ENCODE results near the gene GKN2. TPM values are rescaled to one million over a fixed set of nuclear protein-coding genes. Genes with fewer than 3 reads are reported as not detected.

Gene GKN2
- total and polyA plus RNA-seq, 4 donors: 9.1 TPM; not detected in 3

DNA sequence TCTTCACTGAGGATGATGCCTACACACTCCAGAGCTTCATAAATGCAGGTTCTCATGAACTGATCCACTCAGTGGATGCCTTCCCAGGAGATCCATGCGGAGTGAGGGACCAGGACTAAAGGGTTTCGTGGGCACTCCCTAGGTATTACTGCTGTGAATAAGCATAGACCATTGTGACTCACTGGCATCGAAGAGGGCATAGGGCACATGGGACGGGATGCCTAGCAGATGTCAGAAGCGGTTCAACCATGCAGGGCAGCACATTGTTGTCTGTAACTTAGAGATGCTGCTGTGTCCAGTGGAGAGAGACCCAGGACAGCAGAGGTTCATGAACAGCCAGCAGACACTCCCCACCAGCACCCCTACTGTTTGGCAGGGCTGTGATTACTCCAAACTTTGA, 17.2 kb downstream of the GKN2 start (continued):
- no peak for TF ChIP-seq FOXA2 (IDR thresholded peaks at IDR 0.05)
- TF ChIP-seq YY1 (IDR thresholded peaks at IDR 0.05): no peak
- TF ChIP-seq RXRA (IDR thresholded peaks at IDR 0.05): no peak
- no peak for TF ChIP-seq JUND (IDR thresholded peaks at IDR 0.05)

DNA sequence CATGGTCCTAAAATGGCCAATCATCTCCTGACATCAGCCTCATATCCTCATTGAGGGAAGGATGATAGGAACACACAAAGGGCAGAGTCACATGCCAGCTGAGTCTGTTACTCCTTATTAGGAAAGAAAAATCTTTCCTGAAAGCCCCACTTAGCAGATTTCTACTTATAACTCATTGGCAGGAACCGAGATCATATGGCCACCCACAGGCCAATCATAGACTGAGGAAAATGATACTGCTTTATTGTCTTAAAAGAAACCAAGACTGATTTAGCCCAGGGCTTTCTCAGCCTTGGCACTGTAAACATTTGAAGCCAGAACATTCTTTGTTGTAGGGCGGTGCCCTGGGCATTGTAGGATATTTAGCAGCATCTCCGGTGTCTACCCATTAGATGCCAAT, 18.7 kb downstream of the GKN2 start:
- Histone ChIP-seq H3K27ac (ENCODE audit: low read depth in 1 of 2, low read length in 2 of 2) (no peak overlapping the region), H3K9ac (ENCODE audit: low read depth in 1 of 2, low read length in 2 of 2) (no peak overlapping the region), H3K4me1 (ENCODE audit: control insufficient read depth in 4 of 4, insufficient read depth in 4 of 4, low read length in 3 of 4) (no peaks in the 10 kb centered on the region), H3K4me3 (ENCODE audit: low read depth in 1 of 3, low read length in 3 of 3) (no peak overlapping the region), H3K27me3 (ENCODE audit: control insufficient read depth in 4 of 4, insufficient read depth in 4 of 4, low read length in 3 of 4) (no peaks in the 10 kb centered on the region), H3K9me3 (ENCODE audit: control insufficient read depth in 4 of 4, low read length in 3 of 4) (no peaks in the 10 kb centered on the region), H3K36me3 (ENCODE audit: control insufficient read depth in 4 of 4, insufficient read depth in 3 of 4, low read depth in 1 of 4, low read length in 3 of 4) (peaks cover 0 to 1% (median 0%) of the 10 kb centered on the region in 4 donors)
- TF ChIP-seq SP1 (IDR thresholded peaks at IDR 0.05) (no peak), YY1 (IDR thresholded peaks at IDR 0.05) (no peak), HNF4G (IDR thresholded peaks at IDR 0.05) (no peak)
- TF ChIP-seq, protein P1, sequence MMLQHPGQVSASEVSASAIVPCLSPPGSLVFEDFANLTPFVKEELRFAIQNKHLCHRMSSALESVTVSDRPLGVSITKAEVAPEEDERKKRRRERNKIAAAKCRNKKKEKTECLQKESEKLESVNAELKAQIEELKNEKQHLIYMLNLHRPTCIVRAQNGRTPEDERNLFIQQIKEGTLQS (IDR thresholded peaks at IDR 0.05): no peak
- no peak for DNase-seq (ENCODE audit: low spot score)
- WGBS: 92% methylated on average over 3 of the region's 3 CpGs

DNA sequence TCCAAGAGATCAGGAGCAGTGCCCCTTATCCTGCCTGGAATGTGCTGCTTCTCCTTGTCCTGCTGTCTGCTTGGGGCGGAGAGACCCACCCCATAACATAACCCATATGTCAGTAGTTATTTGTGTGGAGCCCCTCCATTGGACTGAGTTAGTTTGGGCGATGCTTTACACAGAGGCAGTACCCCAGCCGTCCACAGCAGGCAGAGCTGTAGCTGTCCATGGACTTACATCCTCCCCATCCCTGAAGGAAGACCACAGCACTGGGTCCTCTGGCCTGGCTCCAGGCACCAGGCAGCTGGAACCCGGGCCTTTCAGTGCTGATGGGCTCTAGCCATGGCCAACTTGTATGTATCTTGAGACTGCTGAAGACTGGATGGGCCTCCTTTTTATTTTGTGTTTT, 20.3 kb downstream of the GKN2 start:
- no peaks in the 10 kb centered on the region for H3K4me1 ChIP-seq (ENCODE audit: control insufficient read depth in 4 of 4, insufficient read depth in 4 of 4, low read length in 3 of 4)
- no peaks in the 10 kb centered on the region for H3K9me3 ChIP-seq (ENCODE audit: control insufficient read depth in 4 of 4, low read length in 3 of 4)
- DNase-seq (ENCODE audit: low spot score): no peak
- peaks cover 0 to 3% (median 0%) of the 10 kb centered on the region in 4 donors for H3K27me3 ChIP-seq (ENCODE audit: control insufficient read depth in 4 of 4, insufficient read depth in 4 of 4, low read length in 3 of 4)
- no peak for TF ChIP-seq GABPA (IDR thresholded peaks at IDR 0.05 in 1 of 2, conservative IDR thresholded peaks at IDR 0.05 in 1 of 2)
- TF ChIP-seq, protein P2, sequence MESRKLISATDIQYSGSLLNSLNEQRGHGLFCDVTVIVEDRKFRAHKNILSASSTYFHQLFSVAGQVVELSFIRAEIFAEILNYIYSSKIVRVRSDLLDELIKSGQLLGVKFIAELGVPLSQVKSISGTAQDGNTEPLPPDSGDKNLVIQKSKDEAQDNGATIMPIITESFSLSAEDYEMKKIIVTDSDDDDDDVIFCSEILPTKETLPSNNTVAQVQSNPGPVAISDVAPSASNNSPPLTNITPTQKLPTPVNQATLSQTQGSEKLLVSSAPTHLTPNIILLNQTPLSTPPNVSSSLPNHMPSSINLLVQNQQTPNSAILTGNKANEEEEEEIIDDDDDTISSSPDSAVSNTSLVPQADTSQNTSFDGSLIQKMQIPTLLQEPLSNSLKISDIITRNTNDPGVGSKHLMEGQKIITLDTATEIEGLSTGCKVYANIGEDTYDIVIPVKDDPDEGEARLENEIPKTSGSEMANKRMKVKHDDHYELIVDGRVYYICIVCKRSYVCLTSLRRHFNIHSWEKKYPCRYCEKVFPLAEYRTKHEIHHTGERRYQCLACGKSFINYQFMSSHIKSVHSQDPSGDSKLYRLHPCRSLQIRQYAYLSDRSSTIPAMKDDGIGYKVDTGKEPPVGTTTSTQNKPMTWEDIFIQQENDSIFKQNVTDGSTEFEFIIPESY (IDR thresholded peaks at IDR 0.05): no peak
- TF ChIP-seq, protein P1 (IDR thresholded peaks at IDR 0.05): no peak
- no peak for TF ChIP-seq HNF4G (IDR thresholded peaks at IDR 0.05)
- TF ChIP-seq, protein P3, sequence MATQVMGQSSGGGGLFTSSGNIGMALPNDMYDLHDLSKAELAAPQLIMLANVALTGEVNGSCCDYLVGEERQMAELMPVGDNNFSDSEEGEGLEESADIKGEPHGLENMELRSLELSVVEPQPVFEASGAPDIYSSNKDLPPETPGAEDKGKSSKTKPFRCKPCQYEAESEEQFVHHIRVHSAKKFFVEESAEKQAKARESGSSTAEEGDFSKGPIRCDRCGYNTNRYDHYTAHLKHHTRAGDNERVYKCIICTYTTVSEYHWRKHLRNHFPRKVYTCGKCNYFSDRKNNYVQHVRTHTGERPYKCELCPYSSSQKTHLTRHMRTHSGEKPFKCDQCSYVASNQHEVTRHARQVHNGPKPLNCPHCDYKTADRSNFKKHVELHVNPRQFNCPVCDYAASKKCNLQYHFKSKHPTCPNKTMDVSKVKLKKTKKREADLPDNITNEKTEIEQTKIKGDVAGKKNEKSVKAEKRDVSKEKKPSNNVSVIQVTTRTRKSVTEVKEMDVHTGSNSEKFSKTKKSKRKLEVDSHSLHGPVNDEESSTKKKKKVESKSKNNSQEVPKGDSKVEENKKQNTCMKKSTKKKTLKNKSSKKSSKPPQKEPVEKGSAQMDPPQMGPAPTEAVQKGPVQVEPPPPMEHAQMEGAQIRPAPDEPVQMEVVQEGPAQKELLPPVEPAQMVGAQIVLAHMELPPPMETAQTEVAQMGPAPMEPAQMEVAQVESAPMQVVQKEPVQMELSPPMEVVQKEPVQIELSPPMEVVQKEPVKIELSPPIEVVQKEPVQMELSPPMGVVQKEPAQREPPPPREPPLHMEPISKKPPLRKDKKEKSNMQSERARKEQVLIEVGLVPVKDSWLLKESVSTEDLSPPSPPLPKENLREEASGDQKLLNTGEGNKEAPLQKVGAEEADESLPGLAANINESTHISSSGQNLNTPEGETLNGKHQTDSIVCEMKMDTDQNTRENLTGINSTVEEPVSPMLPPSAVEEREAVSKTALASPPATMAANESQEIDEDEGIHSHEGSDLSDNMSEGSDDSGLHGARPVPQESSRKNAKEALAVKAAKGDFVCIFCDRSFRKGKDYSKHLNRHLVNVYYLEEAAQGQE (IDR thresholded peaks at IDR 0.05): no peak
- peaks cover 0 to 1% (median 0%) of the 10 kb centered on the region in 4 donors for H3K36me3 ChIP-seq (ENCODE audit: control insufficient read depth in 4 of 4, insufficient read depth in 3 of 4, low read depth in 1 of 4, low read length in 3 of 4)
- no peak overlapping the region for H3K27ac ChIP-seq (ENCODE audit: low read depth in 1 of 2, low read length in 2 of 2)
- WGBS: 84% methylated on average over 4 of the region's 4 CpGs
- H3K4me3 ChIP-seq (ENCODE audit: low read depth in 1 of 3, low read length in 3 of 3): no peak overlapping the region
- no peak overlapping the region for H3K9ac ChIP-seq (ENCODE audit: low read depth in 1 of 2, low read length in 2 of 2)
